Fibroblast of gingiva (primary cell): ENCODE results near the gene GM2A.
"Not testable (repeated sequence)": the region's sequence is repeated elsewhere in the genome, so short reads cannot be mapped to it uniquely, and the experiment has no call there.

Experiments used
- DNase-seq: peaks from one replicate; pipeline ENCODE4 v3.0.0-alpha.2; 2011; ENCODE audit warnings: low read depth

GM2A gene

GRCh38 chr5:151228986-151229385, 24.0 kb upstream of the GM2A start:
- no peak for DNase-seq

- no peak for DNase-seq
These were observed 22.8 kb upstream of the GM2A start for GRCh38 chr5:151230048-151230680.

GRCh38 chr5:151231359-151231758, 21.6 kb upstream of the GM2A start:
- DNase-seq: no peak

GRCh38 chr5:151233616-151234085, 19.3 kb upstream of the GM2A start:
- DNase-seq: no peak

GRCh38 chr5:151234476-151235238, 18.3 kb upstream of the GM2A start:
- peak; percentile 83 for DNase-seq

- not testable (repeated sequence) for DNase-seq
These were observed 17.8 kb upstream of the GM2A start for GRCh38 chr5:151235239-151235571.

GRCh38 chr5:151236888-151237287, 16.1 kb upstream of the GM2A start:
- DNase-seq: no peak

- DNase-seq: no peak
These were observed 15.3 kb upstream of the GM2A start for GRCh38 chr5:151237685-151238084.

GRCh38 chr5:151238303-151238741, 14.7 kb upstream of the GM2A start:
- no peak for DNase-seq

- peak; percentile 69 for DNase-seq
These were observed 13.6 kb upstream of the GM2A start for GRCh38 chr5:151239237-151239861.

- not testable (repeated sequence) for DNase-seq
These were observed 12.6 kb upstream of the GM2A start for GRCh38 chr5:151240268-151240835.

GRCh38 chr5:151240924-151241635, 11.9 kb upstream of the GM2A start:
- no peak for DNase-seq

GRCh38 chr5:151243127-151243526, 9.9 kb upstream of the GM2A start:
- DNase-seq: no peak

- no peak for DNase-seq
These were observed 9.4 kb upstream of the GM2A start for GRCh38 chr5:151243564-151243963.

- DNase-seq: no peak
These were observed 8.8 kb upstream of the GM2A start for GRCh38 chr5:151244206-151244605.

- no peak for DNase-seq
These were observed 7.2 kb upstream of the GM2A start for GRCh38 chr5:151245680-151246219.

- no peak for DNase-seq
These were observed 4.3 kb upstream of the GM2A start for GRCh38 chr5:151248651-151249050.

GRCh38 chr5:151249281-151249680, 3.7 kb upstream of the GM2A start:
- DNase-seq: no peak

GRCh38 chr5:151250346-151251000, 2.5 kb upstream of the GM2A start:
- DNase-seq: no peak

- no peak for DNase-seq
These were observed 1.9 kb upstream of the GM2A start for GRCh38 chr5:151251001-151251551.

- no peak for DNase-seq
These were observed 1.4 kb upstream of the GM2A start for GRCh38 chr5:151251621-151252020.
